NOMO-1 treated with dmso at 0.1 percent for 144 hours (cell line): ENCODE data around the gene EFNB1.
A peak's percentile ranks its signal among the peaks of the same experiment; 100 is the strongest.
"Not testable (repeated sequence)": the region's sequence is repeated elsewhere in the genome, so short reads cannot be mapped to it uniquely, and the experiment has no call there.

Source experiments
- DNase-seq: peaks from one replicate; lab custom pipeline; 2025; ENCODE audit not compliant: unreplicated experiment; lab: John Stamatoyannopoulos, UW

EFNB1 gene

GRCh38 chrX:68828740-68829581 is at the start of gene EFNB1:
EFNB1 (plus strand) TSS chrX:68829021; CDS start chrX:68829777, 756 bp downstream.
- peak; percentile 70 for DNase-seq

DNA sequence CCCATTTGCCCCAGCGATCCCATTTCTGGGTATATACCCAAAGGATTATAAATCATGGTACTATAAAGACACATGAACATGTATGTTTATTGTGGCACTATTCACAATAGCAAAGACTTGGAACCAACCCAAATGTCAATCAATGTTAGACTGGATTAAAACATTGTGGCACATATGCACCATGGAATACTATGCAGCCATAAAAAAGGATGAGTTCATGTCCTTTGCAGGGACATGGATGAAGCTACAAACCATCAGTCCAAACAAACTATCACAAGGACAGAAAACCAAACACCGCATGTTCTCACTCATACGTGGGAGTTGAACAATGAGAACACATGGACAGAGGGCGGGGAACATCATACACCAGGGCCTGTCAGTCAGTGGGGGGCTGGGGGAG is 47.5 kb upstream of the EFNB1 start:
- not testable (repeated sequence) for DNase-seq

DNA sequence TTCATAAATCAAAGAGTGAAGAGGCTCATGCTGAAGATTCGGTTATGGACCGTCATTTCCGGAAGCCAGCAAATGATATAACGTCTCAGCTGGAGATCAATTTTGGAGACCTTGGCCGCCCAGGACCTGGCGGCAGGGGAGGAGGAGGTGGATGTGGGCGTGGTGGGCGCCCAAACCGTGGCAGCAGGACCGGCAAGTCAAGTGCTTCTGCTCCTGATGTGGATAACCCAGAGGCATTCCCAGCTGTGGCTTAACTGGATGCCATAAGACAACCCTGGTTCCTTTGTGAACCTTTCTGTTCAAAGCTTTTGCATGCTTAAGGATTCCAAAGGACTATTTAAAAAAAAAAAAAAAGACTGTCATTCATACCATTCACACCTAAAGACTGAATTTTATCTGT is 44.0 kb upstream of the EFNB1 start:
- no peak for DNase-seq

GRCh38 chrX:68786581-68786980 is 42.2 kb upstream of the EFNB1 start:
- not testable (repeated sequence) for DNase-seq

GRCh38 chrX:68789966-68790365 is 38.9 kb upstream of the EFNB1 start:
- DNase-seq = no peak

DNA sequence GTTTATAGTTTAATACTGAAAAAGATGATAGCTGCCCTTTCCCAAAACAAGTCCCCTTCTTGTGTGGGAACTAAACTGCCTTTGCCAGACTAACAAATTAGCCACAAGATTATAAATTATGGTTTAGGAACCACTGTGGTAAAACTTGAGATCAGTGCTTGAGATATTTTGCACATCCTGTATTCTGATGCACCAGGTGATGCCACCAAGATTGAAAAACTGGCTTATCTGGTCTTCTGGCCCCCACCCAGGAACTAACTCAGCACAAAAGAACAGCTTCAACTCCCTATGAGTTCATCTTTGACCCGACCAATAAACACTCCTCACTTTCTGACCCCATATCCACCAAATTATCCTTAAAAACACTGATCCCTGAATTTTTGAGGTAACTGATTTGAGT is 36.7 kb upstream of the EFNB1 start:
- DNase-seq = no peak

DNA sequence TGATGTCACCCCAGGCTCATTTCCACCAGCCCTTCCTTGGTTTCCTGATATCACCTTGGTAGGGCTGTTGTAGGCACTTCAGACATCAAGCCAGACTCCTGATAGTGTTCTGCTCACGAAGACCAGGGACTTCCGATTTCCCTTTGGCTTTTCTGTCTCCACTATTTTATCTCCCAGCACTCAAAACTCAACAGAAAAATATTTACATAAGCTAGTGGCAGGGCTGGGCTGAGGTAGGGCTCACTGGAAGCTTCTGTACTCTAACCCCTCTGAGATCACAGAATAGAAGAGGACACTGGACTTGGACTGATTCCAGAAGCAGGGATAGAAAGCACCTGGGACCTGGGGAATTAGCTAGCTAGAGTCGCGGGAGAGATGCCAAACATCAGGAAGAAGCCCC is 34.4 kb upstream of the EFNB1 start:
- no peak for DNase-seq

DNA sequence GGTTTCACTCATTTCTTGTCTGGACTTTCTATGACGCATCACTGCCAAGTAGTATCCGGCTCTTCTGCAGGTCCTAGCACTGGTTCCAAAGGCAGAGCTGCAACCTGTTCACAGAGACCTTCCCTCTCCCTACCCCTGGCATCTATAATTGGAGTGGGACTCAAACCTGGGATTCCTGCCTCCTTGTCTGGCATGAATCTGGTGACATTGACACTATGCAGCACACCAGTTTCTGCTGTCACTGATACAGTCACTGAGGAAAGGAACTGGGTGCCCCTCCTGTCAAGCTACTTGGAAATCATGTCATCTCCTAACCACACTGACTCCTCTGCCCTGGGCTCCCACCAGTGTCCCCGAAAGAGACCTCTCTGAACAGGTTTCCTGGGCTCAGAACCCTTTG is 33.1 kb upstream of the EFNB1 start:
- DNase-seq = no peak

GRCh38 chrX:68798400-68798799 is 30.4 kb upstream of the EFNB1 start:
- not testable (repeated sequence) for DNase-seq

GRCh38 chrX:68801737-68802290 is 27.0 kb upstream of the EFNB1 start:
- no peak for DNase-seq

GRCh38 chrX:68807818-68808217 is 21.0 kb upstream of the EFNB1 start:
- no peak for DNase-seq

DNA sequence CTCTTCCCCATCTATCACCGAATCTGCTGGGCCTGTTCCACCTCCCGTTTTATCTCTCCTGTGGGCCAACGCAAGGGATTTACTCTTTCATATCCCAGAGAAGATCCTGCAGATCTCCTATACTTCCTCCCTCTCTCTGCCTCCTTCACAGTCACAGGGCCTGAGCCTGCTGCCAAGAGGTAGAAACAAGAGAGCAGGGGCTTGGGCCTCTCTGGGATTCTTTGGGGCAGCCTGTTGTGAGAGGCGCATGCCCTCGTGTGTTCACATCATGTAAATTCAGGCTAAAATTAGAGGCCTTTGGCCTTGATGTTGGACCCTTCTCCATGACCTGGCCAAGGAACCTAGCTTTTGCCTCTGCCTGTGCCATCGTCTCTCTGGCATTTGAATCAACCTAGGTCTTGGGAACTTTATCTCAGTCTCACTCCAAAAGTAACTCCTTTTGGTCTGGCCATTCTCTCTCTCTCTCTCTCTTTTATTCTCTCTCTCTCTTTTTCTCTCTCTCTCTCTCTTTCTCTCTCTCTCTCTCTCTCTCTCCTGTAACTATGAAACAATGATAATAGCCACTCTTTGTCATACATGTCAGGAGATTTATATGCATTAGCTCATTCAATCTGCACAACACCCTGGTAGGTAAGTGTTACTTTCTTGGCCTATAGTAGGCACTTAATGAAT is 20.0 kb upstream of the EFNB1 start:
- no peak for DNase-seq

- no peak for DNase-seq
Measured at GRCh38 chrX:68820476-68821110, 8.2 kb upstream of the EFNB1 start.

DNA sequence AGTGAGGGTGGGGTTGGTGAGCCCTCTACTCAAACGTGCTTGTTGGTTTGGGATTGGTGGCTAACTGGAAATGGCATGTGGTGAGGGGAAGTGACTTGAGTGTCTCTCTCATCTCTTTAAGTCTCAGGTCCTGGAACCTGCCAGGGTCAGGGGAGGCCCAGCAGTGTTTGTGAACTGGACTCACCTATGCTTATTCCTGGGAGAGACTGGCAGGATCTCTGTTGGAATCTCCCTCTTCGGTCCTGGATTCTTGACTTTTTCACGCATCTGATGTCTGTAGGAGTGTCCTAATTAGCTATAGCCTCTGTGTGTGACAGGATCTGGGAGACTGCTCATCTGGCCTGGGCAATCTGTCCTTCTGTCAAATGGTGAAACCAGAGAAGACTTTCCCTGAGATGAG is 7.2 kb upstream of the EFNB1 start:
- DNase-seq = no peak

DNA sequence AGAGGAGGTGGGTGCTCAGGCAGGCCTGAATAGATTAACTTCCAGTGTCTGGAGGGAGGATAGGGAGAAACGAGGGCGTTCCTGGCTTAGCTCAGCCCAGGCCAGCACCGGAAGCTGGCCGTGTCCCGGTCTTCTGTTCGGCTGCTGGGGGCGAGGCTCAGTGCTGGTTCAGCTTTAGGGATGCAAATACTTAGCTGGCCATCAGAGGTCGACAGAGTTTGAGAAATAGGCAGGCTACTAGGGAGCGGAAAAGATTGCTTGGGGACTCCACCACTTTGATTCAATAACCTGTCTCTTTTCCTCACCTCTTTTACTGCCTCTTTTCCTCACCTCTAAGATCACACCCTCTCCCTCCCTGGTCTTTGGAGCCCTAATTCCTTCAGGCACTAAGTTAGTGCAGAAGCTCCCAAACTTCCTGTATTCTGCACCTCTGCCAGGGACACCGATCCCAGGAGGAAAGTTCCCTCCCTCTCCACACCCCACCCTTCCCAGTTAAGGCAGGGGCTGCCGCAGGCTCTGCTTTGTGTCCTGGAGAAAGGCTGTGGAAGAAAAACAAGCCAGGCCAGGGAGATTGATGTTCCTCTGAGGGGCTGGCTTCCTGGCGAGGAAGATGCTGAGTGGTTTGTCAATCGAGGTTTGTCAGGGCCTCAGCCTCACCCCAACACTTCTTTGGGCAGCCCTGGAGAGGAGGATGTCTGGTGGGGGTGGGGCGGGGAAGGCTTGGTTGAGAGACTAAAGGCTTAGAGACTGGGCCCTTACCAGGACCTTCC is 6.0 kb upstream of the EFNB1 start:
- DNase-seq = no peak

DNA sequence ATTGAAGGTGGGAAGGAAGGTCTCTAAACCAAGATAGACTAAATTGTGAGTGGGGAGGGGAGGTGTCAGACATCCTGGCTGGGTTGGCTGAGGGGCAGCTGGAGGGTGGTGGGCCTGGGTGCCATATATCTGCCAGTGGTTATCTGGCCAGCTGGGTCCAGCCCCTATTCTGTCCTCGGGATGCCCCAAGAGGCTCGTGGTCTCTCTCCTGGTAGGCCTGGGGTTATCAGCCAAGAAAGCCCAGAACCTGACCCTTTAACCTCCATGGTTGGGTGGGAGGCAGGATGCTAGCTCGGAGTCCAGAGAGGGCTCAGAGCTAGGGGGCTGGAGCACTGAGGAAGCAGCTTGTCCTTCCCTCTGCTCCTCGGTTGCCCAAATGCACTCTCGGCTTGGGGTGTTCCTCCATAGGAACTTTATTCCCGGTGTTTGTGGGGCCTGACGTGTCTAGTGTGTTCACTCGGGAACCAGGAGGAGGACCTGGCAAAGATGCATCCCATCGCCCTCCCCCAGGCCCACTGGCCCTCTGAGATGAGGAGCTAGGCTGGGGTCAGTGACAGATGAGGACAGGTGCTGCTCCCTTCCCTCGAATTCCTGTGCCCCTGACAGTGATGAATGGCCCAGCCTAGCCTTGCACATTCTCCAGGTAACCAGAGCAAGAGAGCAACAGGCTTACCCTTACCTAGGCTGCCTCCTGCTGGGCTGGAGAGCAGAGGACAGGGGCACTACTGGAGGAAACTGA is 5.2 kb upstream of the EFNB1 start:
- no peak for DNase-seq

- no peak for DNase-seq
Measured at GRCh38 chrX:68824152-68824433, 4.7 kb upstream of the EFNB1 start.

GRCh38 chrX:68824565-68825125 is 4.2 kb upstream of the EFNB1 start:
- DNase-seq = no peak

- no peak for DNase-seq
Measured at GRCh38 chrX:68826113-68826980, 2.5 kb upstream of the EFNB1 start.
